Stomach (tissue), 4 donors: ENCODE measurements around the gene TPI1.

Experiments used
- CTCF ChIP-seq, 7 experiments: fragments of 450-650 bp in 4 of 7; fragments of 200-600 bp in 3 of 7; sonication (generic) in 3 of 7; IDR thresholded peaks; one replicate each; pipeline ENCODE4 v1.5.1; 2016 to 2019; ENCODE audit warnings: antibody characterized with exemption in 7 of 7, control low read depth in 2 of 7, mild to moderate bottlenecking in 1 of 7
- EP300 ChIP-seq: sonication (generic); formaldehyde crosslinking; IDR thresholded peaks from one replicate; pipeline ENCODE4 v1.6.1; 2017; ENCODE audit warnings: antibody characterized with exemption
- POLR2A ChIP-seq, 4 donors: fragments of 450-650 bp; IDR thresholded peaks; one replicate each; pipeline ENCODE4 v1.6.1; 2016; ENCODE audit warnings: antibody characterized with exemption in 4 of 4, control low read depth in 2 of 4, mild to moderate bottlenecking in 1 of 4, moderate library complexity in 1 of 4
- POLR2AphosphoS5 ChIP-seq, 3 donors: sonication (generic); formaldehyde crosslinking; IDR thresholded peaks; one replicate each; pipeline ENCODE4 v1.6.1; 2016; ENCODE audit warnings: antibody characterized with exemption in 3 of 3

- TF ChIP-seq CTCF (IDR thresholded peaks at IDR 0.05) (peak in 1 of 7 experiments; percentile 25), EP300 (no peak), POLR2AphosphoS5 (IDR thresholded peaks at IDR 0.05) (peak in 2 of 3 donors; percentile 80 to 92), POLR2A (IDR thresholded peaks at IDR 0.05) (no peak)
These were observed 15.2 kb upstream of the TPI1 start, which contains the start of gene USP5 for GRCh38 chr12:6851921-6852650.
